H9 (cell line): ENCODE results near the gene SPAG6. TPM values are rescaled to one million over a fixed set of nuclear protein-coding genes. Genes with fewer than 3 reads are reported as not detected.

Source experiments
- DNase-seq: peaks from one replicate; pipeline ENCODE4 v3.0.0-alpha.2; 2017
- H2AFZ ChIP-seq: one replicate; pipeline ENCODE4 v1.6.1; 2013; ENCODE audit warnings: mild to moderate bottlenecking, low read length, control low read depth, moderate library complexity
- H2AK5ac ChIP-seq: 2 replicates; pipeline ENCODE4 v1.6.1; 2013; ENCODE audit warnings: low read length, control low read depth, mixed read lengths; ENCODE audit not compliant: insufficient read length
- H2BK120ac ChIP-seq: one replicate; pipeline ENCODE4 v1.6.1; 2013; ENCODE audit warnings: low read depth, mild to moderate bottlenecking, low read length, control low read depth, inconsistent platforms; ENCODE audit not compliant: poor library complexity, severe bottlenecking
- H2BK12ac ChIP-seq: 2 replicates; pipeline ENCODE4 v1.6.1; 2013; ENCODE audit warnings: low read length, control low read depth, mixed read lengths, low read depth; ENCODE audit not compliant: insufficient read length
- H2BK15ac ChIP-seq: 2 replicates; pipeline ENCODE4 v1.6.1; 2013; ENCODE audit warnings: low read depth, low read length, control low read depth
- H2BK20ac ChIP-seq: one replicate; pipeline ENCODE4 v1.6.1; 2013; ENCODE audit warnings: low read depth, mild to moderate bottlenecking, low read length, control low read depth, inconsistent platforms; ENCODE audit not compliant: poor library complexity, severe bottlenecking
- H2BK5ac ChIP-seq: 2 replicates; pipeline ENCODE4 v1.6.1; 2013; ENCODE audit warnings: low read length, control low read depth, mixed read lengths; ENCODE audit not compliant: insufficient read length
- H3K14ac ChIP-seq: 2 replicates; pipeline ENCODE4 v1.6.1; 2013; ENCODE audit warnings: low read length, control low read depth; ENCODE audit not compliant: insufficient read depth
- H3K18ac ChIP-seq: 2 replicates; pipeline ENCODE4 v1.6.1; 2013; ENCODE audit warnings: low read depth, mild to moderate bottlenecking, mixed read lengths, low read length, control low read depth; ENCODE audit not compliant: insufficient read length
- H3K23ac ChIP-seq: 2 replicates; pipeline ENCODE4 v1.6.1; 2013; ENCODE audit warnings: low read length, control low read depth, mixed read lengths, low read depth; ENCODE audit not compliant: insufficient read length
- H3K23me2 ChIP-seq: 2 replicates; pipeline ENCODE4 v1.6.1; 2013; ENCODE audit warnings: low read depth, mild to moderate bottlenecking, mixed read lengths, low read length, control low read depth; ENCODE audit not compliant: insufficient read length, poor library complexity, severe bottlenecking
- H3K27ac ChIP-seq: 2 replicates; pipeline ENCODE4 v1.5.1; 2013; ENCODE audit warnings: low read length, control low read depth, mixed read lengths, low read depth; ENCODE audit not compliant: insufficient read length
- H3K27me3 ChIP-seq: 2 replicates; pipeline ENCODE4 v1.6.1; 2013; ENCODE audit warnings: low read length, control low read depth, inconsistent platforms; ENCODE audit not compliant: insufficient read depth
- H3K4ac ChIP-seq: 2 replicates; pipeline ENCODE4 v1.6.1; 2013; ENCODE audit warnings: low read depth, mild to moderate bottlenecking, control low read depth, inconsistent platforms, low read length, moderate library complexity
- H3K4me1 ChIP-seq: 2 replicates; pipeline ENCODE4 v1.6.1; 2013; ENCODE audit warnings: low read length, control low read depth, inconsistent platforms; ENCODE audit not compliant: insufficient read depth
- H3K4me2 ChIP-seq: 2 replicates; pipeline ENCODE4 v1.6.1; 2013; ENCODE audit warnings: low read length, control low read depth, mixed read lengths; ENCODE audit not compliant: insufficient read length, insufficient read depth
- H3K56ac ChIP-seq: 2 replicates; pipeline ENCODE4 v1.6.1; 2013; ENCODE audit warnings: low read depth, mild to moderate bottlenecking, mixed read lengths, low read length, control low read depth; ENCODE audit not compliant: insufficient read length
- H3K79me1 ChIP-seq: 2 replicates; pipeline ENCODE4 v1.6.1; 2013; ENCODE audit warnings: low read depth, mild to moderate bottlenecking, moderate library complexity, low read length, control low read depth, inconsistent platforms; ENCODE audit not compliant: insufficient read depth, poor library complexity, severe bottlenecking
- H3K79me2 ChIP-seq: 2 replicates; pipeline ENCODE4 v1.6.1; 2013; ENCODE audit warnings: low read length, control low read depth, inconsistent platforms; ENCODE audit not compliant: insufficient read depth
- H3K9ac ChIP-seq: 2 replicates; pipeline ENCODE4 v1.6.1; 2013; ENCODE audit warnings: low read length, control low read depth, mixed read lengths; ENCODE audit not compliant: insufficient read length; ENCODE audit errors: extremely low read depth
- H3K9me3 ChIP-seq: one replicate; pipeline ENCODE4 v1.6.1; 2013; ENCODE audit warnings: low read depth, low read length, inconsistent platforms; ENCODE audit not compliant: control insufficient read depth
- H3T11ph ChIP-seq: one replicate; pipeline ENCODE4 v1.6.1; 2013; ENCODE audit warnings: mild to moderate bottlenecking, low read length, control low read depth, inconsistent platforms
- H4K20me1 ChIP-seq: one replicate; pipeline ENCODE4 v1.6.1; 2013; ENCODE audit not compliant: control insufficient read depth, insufficient read length, insufficient read depth
- H4K5ac ChIP-seq: 2 replicates; pipeline ENCODE4 v1.6.1; 2013; ENCODE audit warnings: low read depth, mild to moderate bottlenecking, mixed read lengths, low read length, control low read depth; ENCODE audit not compliant: insufficient read length
- H4K8ac ChIP-seq: replicated peaks from 2 replicates; pipeline ENCODE4 v1.6.1; 2013; ENCODE audit warnings: low read length, control low read depth, mixed read lengths, low read depth; ENCODE audit not compliant: insufficient read length
- H4K91ac ChIP-seq: 2 replicates; pipeline ENCODE4 v1.6.1; 2013; ENCODE audit warnings: low read depth, mild to moderate bottlenecking, moderate library complexity, mixed read lengths, low read length, control low read depth; ENCODE audit not compliant: insufficient read length
- H3K27ac Mint-ChIP-seq, 3 experiments: 2 replicates in 2 of 3; 3 replicates in 1 of 3; pipeline ENCODE4 v1.8.0; 2020 to 2021; ENCODE audit warnings: mixed read lengths in 3 of 3, mild to moderate bottlenecking in 1 of 3, moderate library complexity in 1 of 3
- H3K27me3 Mint-ChIP-seq: 2 replicates; pipeline ENCODE4 v1.8.0; 2021; ENCODE audit warnings: low read depth, mild to moderate bottlenecking, moderate library complexity, mixed read lengths
- H3K36me3 Mint-ChIP-seq, 3 experiments: 2 replicates in 2 of 3; 3 replicates in 1 of 3; pipeline ENCODE4 v1.8.0; 2020 to 2021; ENCODE audit warnings: low read depth in 3 of 3, mixed read lengths in 3 of 3; ENCODE audit not compliant: insufficient read depth in 1 of 3
- H3K4me1 Mint-ChIP-seq, 2 experiments: 2 replicates each; pipeline ENCODE4 v1.8.0; 2020; ENCODE audit warnings: mixed read lengths in 2 of 2
- H3K4me3 Mint-ChIP-seq, 2 experiments: 2 replicates in 1 of 2; 3 replicates in 1 of 2; pipeline ENCODE4 v1.8.0; 2020 to 2021; ENCODE audit warnings: mild to moderate bottlenecking in 2 of 2, mixed read lengths in 2 of 2, moderate library complexity in 1 of 2
- H3K9me3 Mint-ChIP-seq, 2 experiments: 2 replicates in 1 of 2; 3 replicates in 1 of 2; pipeline ENCODE4 v1.8.0; 2020; ENCODE audit warnings: mild to moderate bottlenecking in 2 of 2, mixed read lengths in 2 of 2, moderate library complexity in 1 of 2
- WGBS: extraction: QIAGEN DNeasy Blood & Tissue Kit; methylation state at CpG from one replicate; pipeline ENCODE4 v1.1.7; 2013; ENCODE audit warnings: missing lambda C conversion rate, low lambda C conversion rate, mixed read lengths; ENCODE audit not compliant: insufficient read length; ENCODE audit errors: extremely low coverage; 5-methylcytosine and 5-hydroxymethylcytosine counted together
- total RNA-seq: library from RNA; stranded (reverse); gene quantifications from 2 replicates; pipeline ENCODE4 v1.2.1, GENCODE V29; 2021
- TF ChIP-seq, protein P1 (sequence below): fragments of 200-600 bp; sonication (generic); conservative IDR thresholded peaks from 3 replicates; pipeline ENCODE4 v1.8.0; 2021; ENCODE audit warnings: antibody characterized with exemption, mild to moderate bottlenecking

The SPAG6 gene
- total RNA-seq, 1 experiment from 2014 or later: 0.24 TPM

GRCh38 chr10:22427101-22427500 is 81.8 kb downstream of the SPAG6 start:
- no peak overlapping the region for H3K4ac ChIP-seq
- H4K8ac ChIP-seq: no peak overlapping the region
- no peak overlapping the region for H3K56ac ChIP-seq
- peaks cover 9% of the 10 kb centered on the region; the same call in 1 of the 2 replicates for H3K4me1 ChIP-seq
- H2BK15ac ChIP-seq: no peak overlapping the region
- H3K9ac ChIP-seq: no peak overlapping the region
- no peak overlapping the region for H2AFZ ChIP-seq
- H3K23me2 ChIP-seq: no peaks in the 10 kb centered on the region
- H4K5ac ChIP-seq: no peak overlapping the region
- H3T11ph ChIP-seq: no peak overlapping the region
- H3K4me3 Mint-ChIP-seq: no peak overlapping the region
- no peak overlapping the region for H4K91ac ChIP-seq
- no peaks in the 10 kb centered on the region for H3K79me1 ChIP-seq
- H3K4me2 ChIP-seq: no peak overlapping the region
- no peak overlapping the region for H3K14ac ChIP-seq
- no peaks in the 10 kb centered on the region for H3K36me3 Mint-ChIP-seq
- no peak overlapping the region for H2BK12ac ChIP-seq
- no peak overlapping the region for H2BK5ac ChIP-seq
- TF ChIP-seq, protein P1, sequence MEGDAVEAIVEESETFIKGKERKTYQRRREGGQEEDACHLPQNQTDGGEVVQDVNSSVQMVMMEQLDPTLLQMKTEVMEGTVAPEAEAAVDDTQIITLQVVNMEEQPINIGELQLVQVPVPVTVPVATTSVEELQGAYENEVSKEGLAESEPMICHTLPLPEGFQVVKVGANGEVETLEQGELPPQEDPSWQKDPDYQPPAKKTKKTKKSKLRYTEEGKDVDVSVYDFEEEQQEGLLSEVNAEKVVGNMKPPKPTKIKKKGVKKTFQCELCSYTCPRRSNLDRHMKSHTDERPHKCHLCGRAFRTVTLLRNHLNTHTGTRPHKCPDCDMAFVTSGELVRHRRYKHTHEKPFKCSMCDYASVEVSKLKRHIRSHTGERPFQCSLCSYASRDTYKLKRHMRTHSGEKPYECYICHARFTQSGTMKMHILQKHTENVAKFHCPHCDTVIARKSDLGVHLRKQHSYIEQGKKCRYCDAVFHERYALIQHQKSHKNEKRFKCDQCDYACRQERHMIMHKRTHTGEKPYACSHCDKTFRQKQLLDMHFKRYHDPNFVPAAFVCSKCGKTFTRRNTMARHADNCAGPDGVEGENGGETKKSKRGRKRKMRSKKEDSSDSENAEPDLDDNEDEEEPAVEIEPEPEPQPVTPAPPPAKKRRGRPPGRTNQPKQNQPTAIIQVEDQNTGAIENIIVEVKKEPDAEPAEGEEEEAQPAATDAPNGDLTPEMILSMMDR: no peak
- H4K20me1 ChIP-seq: no peaks in the 10 kb centered on the region
- H3K79me2 ChIP-seq: no peaks in the 10 kb centered on the region
- H3K9me3 ChIP-seq: no peaks in the 10 kb centered on the region
- no peaks in the 10 kb centered on the region for H3K9me3 Mint-ChIP-seq
- H3K27me3 Mint-ChIP-seq: peaks cover 26% of the 10 kb centered on the region
- DNase-seq: no peak
- H2BK20ac ChIP-seq: no peak overlapping the region
- no peak overlapping the region for H3K18ac ChIP-seq
- peaks cover 23 to 26% of the 10 kb centered on the region in 2 experiments for H3K4me1 Mint-ChIP-seq
- no peak overlapping the region; a peak in 1 of 7 replicates for H3K27ac Mint-ChIP-seq
- no peak overlapping the region for H2BK120ac ChIP-seq
- no peak overlapping the region for H3K27ac ChIP-seq
- H3K27me3 ChIP-seq: no peaks in the 10 kb centered on the region
- H3K23ac ChIP-seq: no peak overlapping the region
- H2AK5ac ChIP-seq: no peak overlapping the region
- no CpG with 5 or more reads among the region's 3 CpGs for WGBS
